ENCODE measurements around the gene PRPF31. TPM values are rescaled to one million over a fixed set of nuclear protein-coding genes. Genes with fewer than 3 reads are reported as not detected.

PRPF31 gene
- total and polyA plus RNA-seq, 2 of the 13 experiments (the other 11 are each of a cell fraction or from before 2014, with no cell fraction given), result 23.8 to 63.8 TPM

DNA sequence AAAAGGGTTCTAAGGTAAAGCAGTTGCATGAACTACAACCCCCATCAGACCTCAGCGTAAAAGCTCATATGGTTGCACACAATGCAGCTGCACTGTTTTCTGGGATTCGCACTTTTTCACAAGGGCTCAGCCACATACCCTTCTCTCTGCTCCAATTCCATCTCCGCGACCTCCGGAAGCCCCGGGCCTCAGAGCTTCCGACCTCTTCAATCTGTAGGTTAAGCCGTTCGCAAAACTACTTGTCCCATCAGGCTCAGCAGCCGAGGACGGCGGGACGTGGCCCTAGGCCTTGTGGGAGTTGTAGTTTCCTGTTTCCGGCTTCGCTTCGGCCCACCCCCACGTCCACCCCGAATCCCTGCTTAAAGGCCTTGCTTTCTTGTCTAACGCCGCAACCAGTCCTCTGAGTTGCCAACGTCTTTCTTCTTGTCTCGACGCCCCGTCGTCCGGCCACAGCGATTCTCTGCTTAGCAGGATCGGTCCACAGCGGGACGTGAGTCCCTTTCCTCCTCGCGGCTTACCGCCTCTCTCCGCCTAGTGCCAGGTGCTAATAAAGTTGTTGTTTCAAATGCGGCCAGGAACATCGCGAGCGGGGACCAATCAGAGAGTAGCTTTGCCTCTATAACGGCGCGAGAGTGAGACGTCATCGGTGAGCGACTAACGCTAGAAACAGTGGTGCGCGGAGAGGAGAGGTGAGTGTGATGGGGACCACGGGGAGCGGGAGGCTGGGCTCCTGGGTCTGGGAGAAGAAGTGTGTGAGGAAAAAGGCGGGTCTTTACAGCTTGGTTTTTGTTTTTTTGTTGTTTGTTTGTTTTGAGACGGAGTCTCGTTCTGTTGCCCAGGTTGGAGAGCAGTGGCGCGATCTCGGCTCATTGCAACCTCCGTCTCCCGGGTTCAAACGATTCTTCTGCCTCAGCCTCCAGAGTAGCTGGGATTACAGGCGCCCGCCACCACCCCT is at the start of gene PRPF31, which contains the start of gene TFPT (continued):
- TF ChIP-seq, protein P1, sequence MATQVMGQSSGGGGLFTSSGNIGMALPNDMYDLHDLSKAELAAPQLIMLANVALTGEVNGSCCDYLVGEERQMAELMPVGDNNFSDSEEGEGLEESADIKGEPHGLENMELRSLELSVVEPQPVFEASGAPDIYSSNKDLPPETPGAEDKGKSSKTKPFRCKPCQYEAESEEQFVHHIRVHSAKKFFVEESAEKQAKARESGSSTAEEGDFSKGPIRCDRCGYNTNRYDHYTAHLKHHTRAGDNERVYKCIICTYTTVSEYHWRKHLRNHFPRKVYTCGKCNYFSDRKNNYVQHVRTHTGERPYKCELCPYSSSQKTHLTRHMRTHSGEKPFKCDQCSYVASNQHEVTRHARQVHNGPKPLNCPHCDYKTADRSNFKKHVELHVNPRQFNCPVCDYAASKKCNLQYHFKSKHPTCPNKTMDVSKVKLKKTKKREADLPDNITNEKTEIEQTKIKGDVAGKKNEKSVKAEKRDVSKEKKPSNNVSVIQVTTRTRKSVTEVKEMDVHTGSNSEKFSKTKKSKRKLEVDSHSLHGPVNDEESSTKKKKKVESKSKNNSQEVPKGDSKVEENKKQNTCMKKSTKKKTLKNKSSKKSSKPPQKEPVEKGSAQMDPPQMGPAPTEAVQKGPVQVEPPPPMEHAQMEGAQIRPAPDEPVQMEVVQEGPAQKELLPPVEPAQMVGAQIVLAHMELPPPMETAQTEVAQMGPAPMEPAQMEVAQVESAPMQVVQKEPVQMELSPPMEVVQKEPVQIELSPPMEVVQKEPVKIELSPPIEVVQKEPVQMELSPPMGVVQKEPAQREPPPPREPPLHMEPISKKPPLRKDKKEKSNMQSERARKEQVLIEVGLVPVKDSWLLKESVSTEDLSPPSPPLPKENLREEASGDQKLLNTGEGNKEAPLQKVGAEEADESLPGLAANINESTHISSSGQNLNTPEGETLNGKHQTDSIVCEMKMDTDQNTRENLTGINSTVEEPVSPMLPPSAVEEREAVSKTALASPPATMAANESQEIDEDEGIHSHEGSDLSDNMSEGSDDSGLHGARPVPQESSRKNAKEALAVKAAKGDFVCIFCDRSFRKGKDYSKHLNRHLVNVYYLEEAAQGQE (IDR thresholded peaks at IDR 0.05; ENCODE audit: borderline replicate concordance in 1 of 2, low read depth in 1 of 2, low read length in 2 of 2), result no peak; a peak in 1 of 4 replicates
- TF ChIP-seq FOXK2 (IDR thresholded peaks at IDR 0.05), result peak; percentile 67; the same call in 1 of the 2 replicates
- no peak for TF ChIP-seq NR1H2 (CRISPR knock-in tag; IDR thresholded peaks at IDR 0.05; ENCODE audit: borderline replicate concordance, low read depth)
- TF ChIP-seq ZNF788 (CRISPR knock-in tag; IDR thresholded peaks at IDR 0.05; ENCODE audit: borderline replicate concordance), result no peak; the same call in 1 of the 2 replicates
- TF ChIP-seq SNAI1 (CRISPR knock-in tag; IDR thresholded peaks at IDR 0.05; ENCODE audit: borderline replicate concordance), result no peak
- no peak for TF ChIP-seq ZNF549 (CRISPR knock-in tag; IDR thresholded peaks at IDR 0.05)
- TF ChIP-seq ZFP36 (IDR thresholded peaks at IDR 0.05; ENCODE audit: borderline replicate concordance, low read depth, low read length, partially characterized antibody), result no peak
- TF ChIP-seq FLYWCH1 (CRISPR knock-in tag; IDR thresholded peaks at IDR 0.05), result no peak
- peak; percentile 99 for TF ChIP-seq ZNF12 (CRISPR knock-in tag; IDR thresholded peaks at IDR 0.05)
- TF ChIP-seq, protein P2, sequence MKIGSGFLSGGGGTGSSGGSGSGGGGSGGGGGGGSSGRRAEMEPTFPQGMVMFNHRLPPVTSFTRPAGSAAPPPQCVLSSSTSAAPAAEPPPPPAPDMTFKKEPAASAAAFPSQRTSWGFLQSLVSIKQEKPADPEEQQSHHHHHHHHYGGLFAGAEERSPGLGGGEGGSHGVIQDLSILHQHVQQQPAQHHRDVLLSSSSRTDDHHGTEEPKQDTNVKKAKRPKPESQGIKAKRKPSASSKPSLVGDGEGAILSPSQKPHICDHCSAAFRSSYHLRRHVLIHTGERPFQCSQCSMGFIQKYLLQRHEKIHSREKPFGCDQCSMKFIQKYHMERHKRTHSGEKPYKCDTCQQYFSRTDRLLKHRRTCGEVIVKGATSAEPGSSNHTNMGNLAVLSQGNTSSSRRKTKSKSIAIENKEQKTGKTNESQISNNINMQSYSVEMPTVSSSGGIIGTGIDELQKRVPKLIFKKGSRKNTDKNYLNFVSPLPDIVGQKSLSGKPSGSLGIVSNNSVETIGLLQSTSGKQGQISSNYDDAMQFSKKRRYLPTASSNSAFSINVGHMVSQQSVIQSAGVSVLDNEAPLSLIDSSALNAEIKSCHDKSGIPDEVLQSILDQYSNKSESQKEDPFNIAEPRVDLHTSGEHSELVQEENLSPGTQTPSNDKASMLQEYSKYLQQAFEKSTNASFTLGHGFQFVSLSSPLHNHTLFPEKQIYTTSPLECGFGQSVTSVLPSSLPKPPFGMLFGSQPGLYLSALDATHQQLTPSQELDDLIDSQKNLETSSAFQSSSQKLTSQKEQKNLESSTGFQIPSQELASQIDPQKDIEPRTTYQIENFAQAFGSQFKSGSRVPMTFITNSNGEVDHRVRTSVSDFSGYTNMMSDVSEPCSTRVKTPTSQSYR (CRISPR knock-in tag; IDR thresholded peaks at IDR 0.05; ENCODE audit: borderline replicate concordance), result peak; percentile 81
- TF ChIP-seq, protein P3, sequence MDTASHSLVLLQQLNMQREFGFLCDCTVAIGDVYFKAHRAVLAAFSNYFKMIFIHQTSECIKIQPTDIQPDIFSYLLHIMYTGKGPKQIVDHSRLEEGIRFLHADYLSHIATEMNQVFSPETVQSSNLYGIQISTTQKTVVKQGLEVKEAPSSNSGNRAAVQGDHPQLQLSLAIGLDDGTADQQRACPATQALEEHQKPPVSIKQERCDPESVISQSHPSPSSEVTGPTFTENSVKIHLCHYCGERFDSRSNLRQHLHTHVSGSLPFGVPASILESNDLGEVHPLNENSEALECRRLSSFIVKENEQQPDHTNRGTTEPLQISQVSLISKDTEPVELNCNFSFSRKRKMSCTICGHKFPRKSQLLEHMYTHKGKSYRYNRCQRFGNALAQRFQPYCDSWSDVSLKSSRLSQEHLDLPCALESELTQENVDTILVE (CRISPR knock-in tag; IDR thresholded peaks at IDR 0.05), result peak; percentile 87
- TF ChIP-seq PHF5A (CRISPR knock-in tag; IDR thresholded peaks at IDR 0.05; ENCODE audit: low read depth, unreplicated experiment), result no peak
- TF ChIP-seq, protein P4, sequence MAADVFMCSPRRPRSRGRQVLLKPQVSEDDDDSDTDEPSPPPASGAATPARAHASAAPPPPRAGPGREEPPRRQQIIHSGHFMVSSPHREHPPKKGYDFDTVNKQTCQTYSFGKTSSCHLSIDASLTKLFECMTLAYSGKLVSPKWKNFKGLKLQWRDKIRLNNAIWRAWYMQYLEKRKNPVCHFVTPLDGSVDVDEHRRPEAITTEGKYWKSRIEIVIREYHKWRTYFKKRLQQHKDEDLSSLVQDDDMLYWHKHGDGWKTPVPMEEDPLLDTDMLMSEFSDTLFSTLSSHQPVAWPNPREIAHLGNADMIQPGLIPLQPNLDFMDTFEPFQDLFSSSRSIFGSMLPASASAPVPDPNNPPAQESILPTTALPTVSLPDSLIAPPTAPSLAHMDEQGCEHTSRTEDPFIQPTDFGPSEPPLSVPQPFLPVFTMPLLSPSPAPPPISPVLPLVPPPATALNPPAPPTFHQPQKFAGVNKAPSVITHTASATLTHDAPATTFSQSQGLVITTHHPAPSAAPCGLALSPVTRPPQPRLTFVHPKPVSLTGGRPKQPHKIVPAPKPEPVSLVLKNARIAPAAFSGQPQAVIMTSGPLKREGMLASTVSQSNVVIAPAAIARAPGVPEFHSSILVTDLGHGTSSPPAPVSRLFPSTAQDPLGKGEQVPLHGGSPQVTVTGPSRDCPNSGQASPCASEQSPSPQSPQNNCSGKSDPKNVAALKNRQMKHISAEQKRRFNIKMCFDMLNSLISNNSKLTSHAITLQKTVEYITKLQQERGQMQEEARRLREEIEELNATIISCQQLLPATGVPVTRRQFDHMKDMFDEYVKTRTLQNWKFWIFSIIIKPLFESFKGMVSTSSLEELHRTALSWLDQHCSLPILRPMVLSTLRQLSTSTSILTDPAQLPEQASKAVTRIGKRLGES (CRISPR knock-in tag; IDR thresholded peaks at IDR 0.05; ENCODE audit: borderline replicate concordance), result no peak
- peak; percentile 68 for TF ChIP-seq YY1 (IDR thresholded peaks at IDR 0.05; ENCODE audit: insufficient read depth, insufficient replicate concordance, low read depth, low read length)
- peak; percentile 98 for TF ChIP-seq CREB1 (IDR thresholded peaks at IDR 0.05)
- peak; percentile 100 for TF ChIP-seq CREB1 (CRISPR knock-in tag; IDR thresholded peaks at IDR 0.05)
- peak; percentile 96; the same call in 1 of the 2 replicates for TF ChIP-seq SIN3A (IDR thresholded peaks at IDR 0.05; ENCODE audit: borderline replicate concordance, low read depth, low read length)
- TF ChIP-seq CHD2 (IDR thresholded peaks at IDR 0.05; ENCODE audit: low read depth, low read length), result peak; percentile 81
